ENCODE data around the gene PDE10A.
"Not testable (repeated sequence)": the region's sequence is repeated elsewhere in the genome, so short reads cannot be mapped to it uniquely, and the experiment has no call there.

Gene PDE10A

GRCh38 chr6:165618891-165619290, 44.1 kb downstream of the PDE10A start:
- not testable (repeated sequence) for DNase-seq

GRCh38 chr6:165618241-165618640, 44.8 kb downstream of the PDE10A start:
- DNase-seq, result no peak

GRCh38 chr6:165617528-165617927, 45.5 kb downstream of the PDE10A start:
- no peak for DNase-seq

GRCh38 chr6:165616116-165616515, 46.9 kb downstream of the PDE10A start:
- no peak for DNase-seq

- DNase-seq, result no peak
Measured at GRCh38 chr6:165615636-165616035, 47.4 kb downstream of the PDE10A start.

GRCh38 chr6:165611294-165611693, 51.7 kb downstream of the PDE10A start:
- no peak for DNase-seq

GRCh38 chr6:165608577-165608976, 54.5 kb downstream of the PDE10A start:
- DNase-seq, result not testable (repeated sequence)

GRCh38 chr6:165606740-165607008, 56.4 kb downstream of the PDE10A start:
- no peak for DNase-seq

GRCh38 chr6:165605901-165606739, 56.9 kb downstream of the PDE10A start:
- DNase-seq, result no peak

- DNase-seq, result no peak
Measured at GRCh38 chr6:165605182-165605875, 57.7 kb downstream of the PDE10A start.

GRCh38 chr6:165602291-165602690, 60.8 kb downstream of the PDE10A start:
- no peak for DNase-seq

GRCh38 chr6:165600606-165601005, 62.4 kb downstream of the PDE10A start:
- no peak for DNase-seq

- DNase-seq, result no peak
Measured at GRCh38 chr6:165599596-165600487, 63.2 kb downstream of the PDE10A start.

- DNase-seq, result no peak
Measured at GRCh38 chr6:165599121-165599520, 63.9 kb downstream of the PDE10A start.

- DNase-seq, result no peak
Measured at GRCh38 chr6:165597821-165598220, 65.2 kb downstream of the PDE10A start.

GRCh38 chr6:165594584-165595333, 68.3 kb downstream of the PDE10A start:
- DNase-seq, result no peak

GRCh38 chr6:165592947-165593346, 70.1 kb downstream of the PDE10A start:
- not testable (repeated sequence) for DNase-seq

- DNase-seq, result no peak
Measured at GRCh38 chr6:165588515-165588914, 74.5 kb downstream of the PDE10A start.

GRCh38 chr6:165587206-165587605, 75.8 kb downstream of the PDE10A start:
- no peak for DNase-seq

GRCh38 chr6:165586706-165587105, 76.3 kb downstream of the PDE10A start:
- DNase-seq, result no peak

GRCh38 chr6:165585060-165585459, 78.0 kb downstream of the PDE10A start:
- no peak for DNase-seq

GRCh38 chr6:165584541-165584940, 78.5 kb downstream of the PDE10A start:
- DNase-seq, result no peak

- no peak for DNase-seq
Measured at GRCh38 chr6:165581678-165582077, 81.4 kb downstream of the PDE10A start.

Data from T-helper 1 cell (primary cell).